Measurements from ENCODE around the gene ZNF668. TPM values are rescaled to one million over a fixed set of nuclear protein-coding genes. Genes with fewer than 3 reads are reported as not detected.

The ZNF668 gene
- total and polyA plus RNA-seq, 2 of the 13 experiments (the other 11 are each of a cell fraction or from before 2014, with no cell fraction given), result 3.8 to 9.8 TPM

DNA sequence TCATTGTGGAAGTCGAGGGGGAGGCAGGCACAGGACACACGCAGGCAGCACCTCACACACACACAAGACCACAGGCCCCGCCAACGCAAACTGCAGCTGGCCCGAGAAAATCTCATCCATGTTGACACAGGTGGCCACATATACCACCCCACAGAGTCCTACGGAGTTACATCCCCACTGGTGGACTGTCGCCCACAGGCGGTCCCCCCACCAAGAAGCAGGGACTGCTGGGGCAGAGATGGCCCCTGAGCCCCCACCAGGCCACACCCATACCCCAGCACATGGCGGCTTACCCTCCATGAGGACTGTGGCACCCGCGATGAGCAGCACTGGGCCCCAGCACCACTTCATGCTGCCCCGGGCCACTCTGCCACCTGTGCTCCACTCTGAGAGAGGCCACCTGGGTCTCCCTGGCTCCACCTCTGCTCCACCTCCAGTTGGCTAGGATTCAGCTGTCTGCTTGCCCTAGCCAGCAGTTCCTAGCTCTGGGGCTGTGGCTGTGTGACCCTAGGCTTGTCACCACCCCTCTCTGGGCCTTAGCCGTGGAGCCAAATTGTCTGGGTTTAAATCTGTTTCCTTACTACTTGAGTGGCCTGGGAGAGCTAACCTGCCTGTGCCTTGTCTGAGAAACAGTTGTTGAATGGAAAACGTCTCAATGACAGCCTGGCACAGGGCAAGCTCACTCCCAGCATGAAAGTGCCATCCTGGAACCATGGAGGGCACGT, 14.6 kb upstream of the ZNF668 start, which contains the start of gene PRSS53 (continued):
- TF ChIP-seq ZFP36L1 (CRISPR knock-in tag; IDR thresholded peaks at IDR 0.05) (no peak), AGO2 (optimal IDR thresholded peaks at IDR 0.05; ENCODE audit: low read depth, low read length) (peak; percentile 86), MTA3 (CRISPR knock-in tag; IDR thresholded peaks at IDR 0.05) (no peak), ARNTL (CRISPR knock-in tag; IDR thresholded peaks at IDR 0.05) (no peak), RBM22 (optimal IDR thresholded peaks at IDR 0.05; ENCODE audit: low read length) (peak; percentile 79), RERE (CRISPR knock-in tag; IDR thresholded peaks at IDR 0.05; ENCODE audit: low read depth) (no peak), ZNF768 (CRISPR knock-in tag; IDR thresholded peaks at IDR 0.05) (peak; percentile 97), ZNF253 (CRISPR knock-in tag; IDR thresholded peaks at IDR 0.05; ENCODE audit: borderline replicate concordance) (no peak), KDM5B (CRISPR knock-in tag; IDR thresholded peaks at IDR 0.05; ENCODE audit: borderline replicate concordance) (no peak)

All from HepG2 (cell line).